ENCODE measurements around the gene NFKBIZ.
"Not testable (repeated sequence)": the region's sequence is repeated elsewhere in the genome, so short reads cannot be mapped to it uniquely, and the experiment has no call there.

Gene NFKBIZ

GRCh38 chr3:101851850-101852714 lies 2.8 kb downstream of the NFKBIZ start:
- no peak for DNase-seq

- no peak for DNase-seq
Measured at GRCh38 chr3:101852983-101853840, 3.9 kb downstream of the NFKBIZ start.

GRCh38 chr3:101853982-101854381 lies 4.7 kb downstream of the NFKBIZ start:
- DNase-seq, result no peak

- DNase-seq, result no peak
Measured at GRCh38 chr3:101854608-101855304, 5.4 kb downstream of the NFKBIZ start.

- no peak for DNase-seq
Measured at GRCh38 chr3:101857301-101857741, 8.0 kb downstream of the NFKBIZ start.

GRCh38 chr3:101858464-101859030 lies 9.2 kb downstream of the NFKBIZ start:
- DNase-seq, result no peak

- DNase-seq, result no peak
Measured at GRCh38 chr3:101859882-101860448, 10.7 kb downstream of the NFKBIZ start.

GRCh38 chr3:101861212-101861788 lies 12.0 kb downstream of the NFKBIZ start:
- peak; percentile 22 for DNase-seq

GRCh38 chr3:101861789-101862415 lies 12.6 kb downstream of the NFKBIZ start:
- DNase-seq, result no peak

GRCh38 chr3:101862416-101863165 lies 13.3 kb downstream of the NFKBIZ start:
- no peak for DNase-seq

GRCh38 chr3:101864926-101865325 lies 15.6 kb downstream of the NFKBIZ start:
- not testable (repeated sequence) for DNase-seq

GRCh38 chr3:101865751-101866509 lies 16.6 kb downstream of the NFKBIZ start:
- DNase-seq, result no peak

- no peak for DNase-seq
Measured at GRCh38 chr3:101867511-101867910, 18.2 kb downstream of the NFKBIZ start.

GRCh38 chr3:101867996-101868395 lies 18.7 kb downstream of the NFKBIZ start:
- no peak for DNase-seq

GRCh38 chr3:101868534-101869464 lies 19.5 kb downstream of the NFKBIZ start:
- no peak for DNase-seq

GRCh38 chr3:101870138-101870537 lies 20.8 kb downstream of the NFKBIZ start:
- no peak for DNase-seq

- DNase-seq, result no peak
Measured at GRCh38 chr3:101873619-101874018, 24.3 kb downstream of the NFKBIZ start.

GRCh38 chr3:101876142-101876541 lies 26.8 kb downstream of the NFKBIZ start:
- DNase-seq, result no peak

GRCh38 chr3:101878589-101878988 lies 29.3 kb downstream of the NFKBIZ start:
- no peak for DNase-seq

Data from NCI-H526 treated with DMSO at 0.1 percent for 48 hours (cell line).